ENCODE results near the gene BCAR3.

DNA sequence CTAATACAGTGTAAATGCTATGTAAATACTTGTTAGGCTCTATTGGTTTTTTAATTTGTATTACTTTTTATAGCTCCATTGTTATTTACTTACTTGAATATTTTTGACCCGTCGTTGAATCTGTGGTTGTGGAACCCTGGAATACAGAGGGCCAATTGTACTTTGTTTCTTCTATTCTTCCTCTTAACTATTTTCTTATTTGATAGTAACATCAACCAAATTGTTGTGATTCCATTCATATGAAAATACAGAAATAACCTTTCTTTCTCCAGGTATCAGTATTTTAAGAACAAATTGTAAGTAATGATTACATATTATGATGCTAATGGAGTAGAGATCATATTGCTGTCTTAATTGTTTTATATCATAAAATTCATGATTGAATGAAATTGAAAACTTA lies 160.0 kb downstream of the BCAR3 start:
- TF ChIP-seq, protein P1, sequence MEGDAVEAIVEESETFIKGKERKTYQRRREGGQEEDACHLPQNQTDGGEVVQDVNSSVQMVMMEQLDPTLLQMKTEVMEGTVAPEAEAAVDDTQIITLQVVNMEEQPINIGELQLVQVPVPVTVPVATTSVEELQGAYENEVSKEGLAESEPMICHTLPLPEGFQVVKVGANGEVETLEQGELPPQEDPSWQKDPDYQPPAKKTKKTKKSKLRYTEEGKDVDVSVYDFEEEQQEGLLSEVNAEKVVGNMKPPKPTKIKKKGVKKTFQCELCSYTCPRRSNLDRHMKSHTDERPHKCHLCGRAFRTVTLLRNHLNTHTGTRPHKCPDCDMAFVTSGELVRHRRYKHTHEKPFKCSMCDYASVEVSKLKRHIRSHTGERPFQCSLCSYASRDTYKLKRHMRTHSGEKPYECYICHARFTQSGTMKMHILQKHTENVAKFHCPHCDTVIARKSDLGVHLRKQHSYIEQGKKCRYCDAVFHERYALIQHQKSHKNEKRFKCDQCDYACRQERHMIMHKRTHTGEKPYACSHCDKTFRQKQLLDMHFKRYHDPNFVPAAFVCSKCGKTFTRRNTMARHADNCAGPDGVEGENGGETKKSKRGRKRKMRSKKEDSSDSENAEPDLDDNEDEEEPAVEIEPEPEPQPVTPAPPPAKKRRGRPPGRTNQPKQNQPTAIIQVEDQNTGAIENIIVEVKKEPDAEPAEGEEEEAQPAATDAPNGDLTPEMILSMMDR (IDR thresholded peaks at IDR 0.05; ENCODE audit: insufficient read depth, low read length, poor library complexity, severe bottlenecking) = no peak
- no peak for TF ChIP-seq EZH2phosphoT487 (conservative IDR thresholded peaks at IDR 0.05; ENCODE audit: low read length)

All from SU-DHL-6 (cell line).